HepG2 (cell line): Measurements from ENCODE around the gene GGA1. TPM values are rescaled to one million over a fixed set of nuclear protein-coding genes. Genes with fewer than 3 reads are reported as not detected.

Experiments used
- ATAC-seq: fragments of 200-7000 bp; cut with Tn5 transposase; 3 replicates; pipeline ENCODE4 v1.9.1; 2020; ENCODE audit warnings: mild to moderate bottlenecking, moderate library complexity
- BruUV-seq: library from RNA; stranded (reverse); fragments of 400-500 nt; replicated peaks from 2 replicates; lab custom pipeline; 2021; lab: Mats Ljungman, UMichigan
- CTCF ChIA-PET: fragments of 300-600 bp; formaldehyde crosslinking; extraction: SDS; loops from one replicate; lab custom pipeline; 2021; ENCODE audit warnings: low total read pairs, inconsistent platforms, low intra/inter-chr PET ratio; lab: Yijun Ruan, JAX
- POLR2A ChIA-PET: fragments of 350-600 bp; sonication (Branson Sonifier 250); formaldehyde crosslinking; loops from one replicate; lab custom pipeline; 2020; ENCODE audit warnings: antibody characterized with exemption, inconsistent platforms; lab: Yijun Ruan, JAX
- DNase-seq: peaks from one replicate; pipeline ENCODE4 v3.0.0-alpha.2; 2015; ENCODE audit warnings: low spot score
- FAIRE-seq: peaks from 3 replicates; lab custom pipeline; 2011; peaks lifted over from hg19 to GRCh38; lab: Jason Lieb, UNC
- H2AFZ ChIP-seq: one replicate; pipeline ENCODE4 v1.6.1; 2011; ENCODE audit warnings: low read length, inconsistent platforms
- H3K27ac ChIP-seq: fragments of 300-600 bp; 3 replicates; pipeline ENCODE4 v1.8.0; 2011; ENCODE audit warnings: mixed run types, mild to moderate bottlenecking, mixed read lengths, low read length, inconsistent platforms; ENCODE audit not compliant: insufficient read depth; ENCODE audit errors: extremely low read length
- H3K27me3 ChIP-seq, 2 experiments: fragments of 200-600 bp in 1 of 2; 2 replicates in 1 of 2; 3 replicates in 1 of 2; pipeline versions ENCODE4 v1.6.0 to v1.8.0; 2011; ENCODE audit warnings: low read length in 2 of 2, mild to moderate bottlenecking in 2 of 2, moderate library complexity in 2 of 2, inconsistent platforms in 1 of 2; ENCODE audit not compliant: insufficient read depth in 2 of 2, control insufficient read depth in 1 of 2
- H3K36me3 ChIP-seq, 2 experiments: fragments of 200-600 bp in 1 of 2; replicated peaks in 1 of 2; 2 replicates in 1 of 2; 3 replicates in 1 of 2; pipeline versions ENCODE4 v1.5.1 to v1.8.0; 2011; ENCODE audit warnings: low read length in 2 of 2, inconsistent platforms in 1 of 2; ENCODE audit not compliant: insufficient read depth in 2 of 2, control insufficient read depth in 1 of 2
- H3K4me1 ChIP-seq: 2 replicates; pipeline ENCODE4 v1.5.1; 2012; ENCODE audit warnings: low read length, inconsistent platforms; ENCODE audit not compliant: insufficient read depth
- H3K4me2 ChIP-seq: 2 replicates; pipeline ENCODE4 v1.6.0; 2011; ENCODE audit warnings: low read depth, low read length, inconsistent platforms
- H3K4me3 ChIP-seq, 3 experiments: fragments of 200-600 bp in 1 of 3; sonication (generic), shearing (Covaris generic) in 1 of 3; replicated peaks in 1 of 3; 2 replicates each; pipeline ENCODE4 v1.5.1; 2011 to 2016; ENCODE audit warnings: low read length in 3 of 3, inconsistent platforms in 2 of 3, low read depth in 2 of 3, mild to moderate bottlenecking in 2 of 3, control low read depth in 1 of 3, mixed read lengths in 1 of 3; ENCODE audit not compliant: insufficient read depth in 1 of 3
- H3K79me2 ChIP-seq: one replicate; pipeline ENCODE4 v1.6.1; 2011; ENCODE audit warnings: low read length, inconsistent platforms; ENCODE audit not compliant: insufficient read depth
- H3K9ac ChIP-seq: 2 replicates; pipeline ENCODE4 v1.6.0; 2011; ENCODE audit warnings: mild to moderate bottlenecking, low read depth, low read length, inconsistent platforms; ENCODE audit not compliant: insufficient read depth
- H3K9me3 ChIP-seq: 2 replicates; pipeline ENCODE4 v1.5.1; 2012; ENCODE audit warnings: mild to moderate bottlenecking, low read length
- H4K20me1 ChIP-seq: 2 replicates; pipeline ENCODE4 v1.6.0; 2011; ENCODE audit warnings: inconsistent platforms, mild to moderate bottlenecking, low read length, moderate library complexity; ENCODE audit not compliant: insufficient read depth
- ELF3 ChIP-seq: IDR thresholded peaks from 2 replicates; pipeline ENCODE4 v1.6.1; 2016; ENCODE audit warnings: missing genetic modification reagents, missing compliant biosample characterization
- ERF ChIP-seq: IDR thresholded peaks from 2 replicates; pipeline ENCODE4 v1.6.1; 2018; ENCODE audit warnings: missing biosample characterization, missing genetic modification reagents
- HMGXB4 ChIP-seq, 2 experiments: sonication (generic) in 1 of 2; formaldehyde crosslinking in 1 of 2; IDR thresholded peaks; 2 replicates each; pipeline versions ENCODE4 v1.4.0 to v1.6.1; 2018 to 2020; ENCODE audit warnings: missing genetic modification reagents in 2 of 2, borderline replicate concordance in 1 of 2, low read depth in 1 of 2, mild to moderate bottlenecking in 1 of 2, missing biosample characterization in 1 of 2
- MED1 ChIP-seq: sonication (generic); formaldehyde crosslinking; IDR thresholded peaks from 2 replicates; pipeline ENCODE4 v1.4.0; 2020; ENCODE audit warnings: missing genetic modification reagents
- ZFP91 ChIP-seq: sonication (generic); formaldehyde crosslinking; IDR thresholded peaks from 2 replicates; pipeline ENCODE4 v1.9.0; 2022; ENCODE audit warnings: missing genetic modification reagents, mild to moderate bottlenecking, borderline replicate concordance
- ZNF136 ChIP-seq: sonication (generic); formaldehyde crosslinking; IDR thresholded peaks from 2 replicates; pipeline ENCODE4 v1.8.1; 2022; ENCODE audit warnings: low read depth, mild to moderate bottlenecking, moderate library complexity, missing genetic modification reagents
- ZNF263 ChIP-seq: sonication (generic); formaldehyde crosslinking; IDR thresholded peaks from 2 replicates; pipeline ENCODE4 v1.4.0; 2020; ENCODE audit warnings: missing genetic modification reagents
- ZNF44 ChIP-seq: sonication (generic); formaldehyde crosslinking; IDR thresholded peaks from 2 replicates; pipeline ENCODE4 v1.5.1; 2020; ENCODE audit warnings: mild to moderate bottlenecking, missing genetic modification reagents
- WGBS: methylation state at CpG from one replicate; pipeline ENCODE4 v1.1.6; 2017; ENCODE audit warnings: low lambda C conversion rate; 5-methylcytosine and 5-hydroxymethylcytosine counted together
- in situ Hi-C: cut with HindIII; loops from 2 replicates; pipeline ENCODE4 v1.10.0; 2017; ENCODE audit warnings: low pct_unique_long_range_greater_than_20kb; ENCODE audit not compliant: extremely low pct_ligation_motif_present
- intact Hi-C: fragments of 100-400 bp; cut with micrococcal nuclease; formaldehyde crosslinking; loops from one replicate; pipeline ENCODE4 v1.10.0; 2022; ENCODE audit not compliant: unreplicated experiment
- polyA plus RNA-seq, 8 experiments: library from polyadenylated mRNA; depleted of rRNA in 3 of 8; stranded (reverse) in 7 of 8; unstranded in 1 of 8; fragments of >200 nt; fragmentation: Illumina TruSeq in 4 of 8; extraction: Trizol in 4 of 8; gene quantifications; 2 replicates each; pipeline versions ENCODE4 v1.2.1 to v1.2.3, GENCODE V29; 2011 to 2016; ENCODE audit warnings: low read depth in 4 of 8, missing spikeins in 1 of 8, mixed read lengths in 1 of 8; ENCODE audit not compliant: insufficient read depth in 1 of 8
- total RNA-seq, 5 experiments: library from RNA; depleted of rRNA; stranded (reverse); fragments of >200 nt; fragmentation: Illumina TruSeq; extraction: Trizol; gene quantifications; 2 replicates each; pipeline ENCODE4 v1.2.3, GENCODE V29; 2016; ENCODE audit warnings: low read depth in 1 of 5

The GGA1 gene
- total and polyA plus RNA-seq, 2 of the 13 experiments (the other 11 are each of a cell fraction or from before 2014, with no cell fraction given) = 29.1 to 87.2 TPM

GRCh38 chr22:37681001-37681424 is 72.4 kb downstream of the GGA1 start:
- H3K4me2 ChIP-seq = no peak overlapping the region
- 73% methylated on average over 2 of the region's 2 CpGs for WGBS
- no peak for ATAC-seq
- H3K4me1 ChIP-seq = peaks cover 65% of the 10 kb centered on the region
- no peaks in the 10 kb centered on the region for H3K79me2 ChIP-seq
- no peak overlapping the region for H3K9ac ChIP-seq
- FAIRE-seq = no peak
- TF ChIP-seq ZNF263 = no peak
- 0 out of 2 replicates have a peak, but pooled peaks have one; percentile 3 for TF ChIP-seq MED1
- peaks cover 0 to 2% of the 10 kb centered on the region in 2 experiments; a peak in 1 of 5 replicates for H3K36me3 ChIP-seq
- no TSS peak for BruUV-seq
- H3K4me3 ChIP-seq = no peak overlapping the region
- POLR2A ChIA-PET = interaction anchor here (0.5 to 2.2 kb wide), 6 partner anchors 16 to 96 kb away, joined by 3 to 14 read pairs (median 5); partner anchors contain the start of genes GGA1 and PDXP
- H3K27ac ChIP-seq = no peak overlapping the region
- intact Hi-C loops = loop anchor here (1.0 to 5.0 kb wide), 5 partner anchors 20 to 144 kb away; no protein-coding TSS in a partner anchor
- H4K20me1 ChIP-seq = no peaks in the 10 kb centered on the region
- no peak for DNase-seq
- H3K9me3 ChIP-seq = no peaks in the 10 kb centered on the region
- no peaks in the 10 kb centered on the region for H3K27me3 ChIP-seq
- in situ Hi-C loops = no loop called here
- CTCF ChIA-PET = interaction anchor here (1.2 to 3.0 kb wide), 4 partner anchors 21 to 57 kb away, joined by 3 to 21 read pairs (median 7); no protein-coding TSS in a partner anchor
- H2AFZ ChIP-seq = no peak overlapping the region

DNA sequence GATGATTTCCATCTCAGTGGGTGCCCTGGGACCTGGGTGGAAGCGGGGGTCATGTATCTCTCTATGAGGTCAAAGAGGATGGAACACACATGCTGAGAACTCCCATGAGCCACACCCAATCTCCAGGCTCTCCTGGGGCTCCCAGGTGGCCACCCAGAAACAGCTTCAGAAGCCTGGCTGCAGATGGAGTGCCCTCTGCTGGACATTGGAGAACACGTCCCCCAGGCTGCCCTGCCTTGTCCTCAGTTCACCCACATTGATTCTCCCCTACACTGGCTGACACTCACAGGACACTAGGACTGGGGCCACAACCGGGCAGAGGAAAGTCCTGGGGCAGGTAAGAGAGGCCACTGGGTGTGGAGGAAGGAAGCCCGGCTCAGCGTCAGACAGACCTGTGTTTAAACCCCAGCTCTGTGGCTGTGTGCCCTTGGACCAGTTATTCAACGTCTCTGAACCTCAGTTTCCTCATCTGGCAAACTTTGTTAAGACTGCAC is 73.0 kb downstream of the GGA1 start:
- Histone ChIP-seq H3K79me2 (peaks cover under 1% of the 10 kb centered on the region), H3K27me3 (no peaks in the 10 kb centered on the region), H3K4me1 (peaks cover 59% of the 10 kb centered on the region), H3K27ac (no peak overlapping the region), H2AFZ (no peak overlapping the region), H3K9me3 (no peaks in the 10 kb centered on the region), H3K4me3 (no peak overlapping the region), H3K36me3 (peaks cover 0 to 2% of the 10 kb centered on the region in 2 experiments; a peak in 1 of 5 replicates), H3K9ac (no peak overlapping the region), H4K20me1 (no peaks in the 10 kb centered on the region), H3K4me2 (peak overlapping the region; percentile 21; the same call in 1 of the 2 replicates)
- in situ Hi-C loops = no loop called here
- DNase-seq (peak; percentile 64), FAIRE-seq (peak; percentile 70), ATAC-seq (peak; percentile 62)
- intact Hi-C loops = loop anchor here (1.0 to 5.0 kb wide), 5 partner anchors 20 to 144 kb away; no protein-coding TSS in a partner anchor
- BruUV-seq = no TSS peak
- ChIA-PET POLR2A (interaction anchor here (0.5 to 2.2 kb wide), 7 partner anchors 17 to 96 kb away, joined by 3 to 14 read pairs (median 3); partner anchors contain the start of genes GGA1 and PDXP), CTCF (interaction anchor here (0.7 to 3.0 kb wide), 5 partner anchors 20 to 143 kb away, joined by 3 to 21 read pairs (median 7); no protein-coding TSS in a partner anchor)
- WGBS = 13% methylated on average over 4 of the region's 6 CpGs
- no peak for TF ChIP-seq ZNF44 (CRISPR knock-in tag)
- TF ChIP-seq ZNF136 (CRISPR knock-in tag) = no peak
- TF ChIP-seq ELF3 (CRISPR knock-in tag) = no peak
- TF ChIP-seq ERF (CRISPR knock-in tag) = peak; percentile 73; the same call in 1 of the 2 replicates
- peak in 1 of 2 experiments; percentile 48; a peak in 1 of 4 replicates for TF ChIP-seq HMGXB4 (CRISPR knock-in tag; IDR thresholded peaks at IDR 0.05; ENCODE audit: borderline replicate concordance in 1 of 2, low read depth in 1 of 2)
- no peak; the same call in 1 of the 2 replicates for TF ChIP-seq ZFP91 (CRISPR knock-in tag)
